Caco-2 (cell line): Measurements from ENCODE around the gene SEMA4G. TPM values are rescaled to one million over a fixed set of nuclear protein-coding genes. Genes with fewer than 3 reads are reported as not detected.
A peak's percentile ranks its signal among the peaks of the same experiment; 100 is the strongest.

Source experiments
- BruUV-seq: library from RNA; stranded (reverse); fragments of 400-500 nt; replicated peaks from 2 replicates; lab custom pipeline; 2021; lab: Mats Ljungman, UMichigan
- CTCF ChIA-PET: fragments of 300-600 bp; sonication (Branson Sonifier 250); formaldehyde crosslinking; loops from one replicate; lab custom pipeline; 2022; ENCODE audit warnings: antibody characterized with exemption; lab: Charles Lee
- POLR2A ChIA-PET: fragments of 300-600 bp; sonication (Branson Sonifier 250); formaldehyde crosslinking; loops from one replicate; lab custom pipeline; 2022; ENCODE audit warnings: antibody characterized with exemption; lab: Charles Lee
- DNase-seq, 2 experiments: peaks; one replicate each; pipeline versions ENCODE4 v3.0.0 to v3.0.0-alpha.2; 2020 to 2022
- H3K27me3 ChIP-seq: replicated peaks from 2 replicates; pipeline ENCODE4 v1.6.0; 2011; ENCODE audit warnings: low read length; ENCODE audit not compliant: control insufficient read depth, insufficient read depth
- H3K36me3 ChIP-seq: 2 replicates; pipeline ENCODE4 v1.5.1; 2011; ENCODE audit warnings: low read length; ENCODE audit not compliant: control insufficient read depth, insufficient read depth
- H3K4me1 ChIP-seq: fragments of 250-450 bp; sonication (Bioruptor Pico); 2 replicates; pipeline ENCODE4 v1.5.1; 2020; ENCODE audit warnings: mild to moderate bottlenecking
- H3K4me3 ChIP-seq: 2 replicates; pipeline ENCODE4 v1.5.1; 2011; ENCODE audit warnings: low read depth, mild to moderate bottlenecking, control low read depth, low read length
- H3K9me3 ChIP-seq: fragments of 250-450 bp; sonication (Bioruptor Pico); 2 replicates; pipeline ENCODE4 v1.5.1; 2020; ENCODE audit warnings: mild to moderate bottlenecking, moderate library complexity
- H3K27ac Mint-ChIP-seq: one replicate; pipeline ENCODE4 v1.8.0; 2022; ENCODE audit warnings: mixed read lengths; ENCODE audit not compliant: unreplicated experiment
- H3K27me3 Mint-ChIP-seq: one replicate; pipeline ENCODE4 v1.8.0; 2022; ENCODE audit warnings: mixed read lengths; ENCODE audit not compliant: insufficient read depth, unreplicated experiment
- H3K36me3 Mint-ChIP-seq: one replicate; pipeline ENCODE4 v1.8.0; 2022; ENCODE audit warnings: mild to moderate bottlenecking, mixed read lengths; ENCODE audit not compliant: insufficient read depth, unreplicated experiment
- H3K4me1 Mint-ChIP-seq: one replicate; pipeline ENCODE4 v1.8.0; 2022; ENCODE audit warnings: low read depth, mixed read lengths; ENCODE audit not compliant: unreplicated experiment
- H3K4me3 Mint-ChIP-seq: one replicate; pipeline ENCODE4 v1.8.0; 2022; ENCODE audit warnings: mild to moderate bottlenecking, moderate library complexity, mixed read lengths; ENCODE audit not compliant: unreplicated experiment
- H3K9me3 Mint-ChIP-seq: one replicate; pipeline ENCODE4 v1.8.0; 2022; ENCODE audit warnings: mixed read lengths; ENCODE audit not compliant: unreplicated experiment
- CTCF ChIP-seq, 2 experiments: fragments of 200-600 bp in 1 of 2; IDR thresholded peaks; 1 replicate in 1 of 2; 2 replicates in 1 of 2; pipeline versions ENCODE4 v1.5.1 to v1.8.0; 2011 to 2022; ENCODE audit warnings: antibody characterized with exemption in 1 of 2, control low read depth in 1 of 2, inconsistent platforms in 1 of 2, low read depth in 1 of 2, low read length in 1 of 2, mild to moderate bottlenecking in 1 of 2, moderate library complexity in 1 of 2; ENCODE audit not compliant: insufficient read depth in 1 of 2, severe bottlenecking in 1 of 2, unreplicated experiment in 1 of 2
- intact Hi-C: fragments of 100-400 bp; cut with micrococcal nuclease; formaldehyde crosslinking; loops from one replicate; pipeline ENCODE4 v1.10.0; 2022; ENCODE audit not compliant: unreplicated experiment
- total RNA-seq: library from RNA; stranded (reverse); gene quantifications from 2 replicates; pipeline ENCODE4 v1.2.3, GENCODE V29; 2022

The SEMA4G gene
- total RNA-seq, 1 experiment from 2014 or later, result 81.2 TPM

DNA sequence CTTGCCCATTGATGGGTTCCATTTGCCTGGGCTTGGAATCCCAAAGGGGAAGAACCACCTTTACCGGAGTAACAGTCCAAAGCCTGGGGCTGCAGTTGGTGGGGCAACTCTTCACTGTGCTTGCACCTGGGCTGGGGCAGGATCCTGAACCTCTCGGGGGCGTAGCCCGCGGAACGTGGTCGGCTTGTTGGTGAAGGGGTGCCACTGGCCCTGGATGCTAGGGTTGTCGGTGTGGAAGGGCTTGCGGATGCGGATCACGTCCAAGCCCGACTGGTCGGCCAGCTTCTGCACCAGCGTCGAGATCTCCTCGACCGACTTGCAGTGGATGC lies 17.3 kb downstream of the SEMA4G start:
- Histone ChIP-seq H3K4me3 (peak overlapping the region; percentile 44), H3K36me3 (peaks cover 2% of the 10 kb centered on the region), H3K27me3 (no peaks in the 10 kb centered on the region), H3K4me1 (peaks cover 4% of the 10 kb centered on the region), H3K9me3 (no peaks in the 10 kb centered on the region)
- BruUV-seq, result no TSS peak
- Mint-ChIP-seq H3K4me1 (peaks cover 10% of the 10 kb centered on the region), H3K36me3 (peaks cover 54% of the 10 kb centered on the region), H3K27me3 (no peaks in the 10 kb centered on the region), H3K9me3 (no peaks in the 10 kb centered on the region), H3K4me3 (peak overlapping the region; percentile 100), H3K27ac (peak overlapping the region; percentile 89)
- DNase-seq, result no peak
- ChIA-PET CTCF (interaction anchor here (1.0 to 2.0 kb wide), 3 partner anchors 11 to 25 kb away, joined by 3 to 7 read pairs (median 7); no protein-coding TSS in a partner anchor), POLR2A (no interaction called here)
- TF ChIP-seq CTCF (IDR thresholded peaks at IDR 0.05; ENCODE audit: insufficient read depth in 1 of 2, low read depth in 1 of 2, low read length in 1 of 2, severe bottlenecking in 1 of 2, unreplicated experiment in 1 of 2), result no peak
- intact Hi-C loops, result loop anchor here (1.0 kb wide), 1 partner anchor 15 kb away; no protein-coding TSS in a partner anchor

DNA sequence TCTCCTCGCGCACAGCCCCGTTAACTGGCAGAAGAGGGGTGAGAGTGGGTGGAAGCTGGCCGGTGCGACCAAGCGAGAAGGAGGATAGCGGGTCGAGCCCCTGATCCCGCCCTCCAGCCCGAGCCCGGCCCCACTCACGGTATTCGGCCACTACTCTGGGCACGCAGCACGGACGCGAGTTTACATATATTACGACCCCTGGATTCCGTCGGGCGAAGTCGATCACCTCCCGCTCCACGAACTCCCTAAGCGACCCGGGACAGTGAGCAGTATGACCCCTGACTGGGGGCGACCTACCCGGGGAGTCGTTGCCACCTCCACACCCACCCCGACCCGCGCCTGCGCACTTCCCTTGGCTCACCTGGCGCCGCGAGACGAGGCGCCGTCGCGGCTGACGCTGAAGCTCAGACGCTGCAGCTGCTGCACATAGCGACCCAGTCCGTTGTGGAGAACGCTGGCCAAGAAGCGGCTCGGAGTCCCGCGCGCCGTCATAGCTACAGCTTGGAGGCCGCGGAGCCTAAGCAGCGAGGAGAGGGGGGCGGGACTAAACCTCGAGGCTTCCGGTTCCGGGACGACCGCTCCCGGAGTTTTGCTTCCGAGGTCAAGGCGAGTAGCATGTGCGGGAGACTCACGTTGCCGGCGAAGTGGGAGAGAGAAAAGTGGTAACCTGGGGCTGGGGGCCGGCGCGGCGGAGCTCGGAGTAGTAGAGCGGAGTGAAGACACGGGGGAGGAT lies 17.8 kb downstream of the SEMA4G start, which contains the start of the genes MRPL43 and TWNK:
Gene MRPL43 (minus strand): TSS at position 546 of the 733 bp plus-strand sequence. CDS start 54 bp downstream, at position 492.
Gene TWNK (plus strand): TSS at position 592 of the 733 bp plus-strand sequence. CDS start 668 bp downstream, outside the sequence.
- Mint-ChIP-seq H3K27ac (peak within 1 kb of the TSS; percentile 89), H3K36me3 (peaks cover 51% of the 10 kb centered on the region), H3K9me3 (no peaks in the 10 kb centered on the region), H3K4me1 (peaks cover 10% of the 10 kb centered on the region), H3K4me3 (peak within 1 kb of the TSS; percentile 100), H3K27me3 (no peaks in the 10 kb centered on the region)
- TF ChIP-seq CTCF (IDR thresholded peaks at IDR 0.05; ENCODE audit: insufficient read depth in 1 of 2, low read depth in 1 of 2, low read length in 1 of 2, severe bottlenecking in 1 of 2, unreplicated experiment in 1 of 2), result no peak
- peak; percentile 86 to 87 for DNase-seq
- Histone ChIP-seq H3K9me3 (no peaks in the 10 kb centered on the region), H3K4me3 (peak within 1 kb of the TSS; percentile 44), H3K36me3 (peaks cover 2% of the 10 kb centered on the region; the same call in 1 of the 2 replicates), H3K27me3 (no peaks in the 10 kb centered on the region), H3K4me1 (peaks cover 4% of the 10 kb centered on the region)
- intact Hi-C loops, result loop anchor here (1.0 kb wide), 1 partner anchor 16 kb away; no protein-coding TSS in a partner anchor
- POLR2A ChIA-PET, result no interaction called here
- BruUV-seq, result no TSS peak
- CTCF ChIA-PET, result interaction anchor here (0.5 to 2.0 kb wide), 5 partner anchors 8 to 24 kb away, joined by 3 to 8 read pairs (median 7); no protein-coding TSS in a partner anchor

DNA sequence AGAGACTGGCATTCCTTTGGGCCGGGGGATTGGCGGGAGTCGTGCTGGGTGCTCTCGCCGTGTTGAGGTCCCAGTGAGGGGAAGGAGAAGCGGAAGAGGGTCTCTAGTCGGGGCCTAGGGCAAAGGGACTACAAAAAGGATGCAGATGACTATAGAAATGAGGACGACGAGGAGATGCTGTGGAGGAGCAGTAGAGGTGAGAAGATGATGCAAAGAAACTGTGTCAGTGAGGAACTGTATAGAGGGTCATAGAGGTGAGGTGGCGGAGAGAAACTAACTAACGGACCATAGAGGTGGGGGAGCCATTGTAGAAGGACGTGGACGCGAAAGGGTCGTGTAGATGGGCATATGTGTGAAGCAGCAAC lies 18.4 kb downstream of the SEMA4G start:
- intact Hi-C loops, result no loop called here
- no peaks in the 10 kb centered on the region for H3K27me3 Mint-ChIP-seq
- H3K4me1 Mint-ChIP-seq, result peaks cover 10% of the 10 kb centered on the region
- H3K36me3 Mint-ChIP-seq, result peaks cover 51% of the 10 kb centered on the region
- peaks cover 2% of the 10 kb centered on the region for H3K36me3 ChIP-seq
- peak overlapping the region; percentile 100 for H3K4me3 Mint-ChIP-seq
- H3K9me3 Mint-ChIP-seq, result no peaks in the 10 kb centered on the region
- POLR2A ChIA-PET, result no interaction called here
- BruUV-seq, result TSS peak; percentile 57
- DNase-seq, result no peak
- no peaks in the 10 kb centered on the region for H3K27me3 ChIP-seq
- CTCF ChIA-PET, result interaction anchor here (1.0 to 2.0 kb wide), 4 partner anchors 9 to 24 kb away, joined by 3 to 8 read pairs (median 7); no protein-coding TSS in a partner anchor
- TF ChIP-seq CTCF (IDR thresholded peaks at IDR 0.05; ENCODE audit: insufficient read depth in 1 of 2, low read depth in 1 of 2, low read length in 1 of 2, severe bottlenecking in 1 of 2, unreplicated experiment in 1 of 2), result no peak
- peak overlapping the region; percentile 89 for H3K27ac Mint-ChIP-seq
- H3K4me1 ChIP-seq, result peaks cover 4% of the 10 kb centered on the region
- H3K9me3 ChIP-seq, result no peaks in the 10 kb centered on the region
- peak overlapping the region; percentile 44 for H3K4me3 ChIP-seq
